Stimulated activated CD4-positive, alpha-beta T cell treated with anti-CD3 and anti-CD28 coated beads, TNF-alpha, amount 100 ng/mL, for 1 hour (primary cell): ENCODE measurements around the gene INPP5A.
"Not testable (repeated sequence)": the region's sequence is repeated elsewhere in the genome, so short reads cannot be mapped to it uniquely, and the experiment has no call there.

Source experiments
- DNase-seq, 3 donors: peaks; one replicate each; pipeline ENCODE4 v3.0.0-alpha.2; 2020; ENCODE audit warnings: low read depth in 3 of 3, low spot score in 1 of 3

INPP5A gene

GRCh38 chr10:132671228-132672154 lies 133.9 kb downstream of the INPP5A start:
- no peak for DNase-seq

GRCh38 chr10:132673746-132674145 lies 136.2 kb downstream of the INPP5A start:
- DNase-seq, result not testable (repeated sequence)

GRCh38 chr10:132674311-132674710 lies 136.7 kb downstream of the INPP5A start:
- no peak for DNase-seq

GRCh38 chr10:132675031-132675740 lies 137.6 kb downstream of the INPP5A start:
- DNase-seq, result no peak

- no peak for DNase-seq
Measured at GRCh38 chr10:132676193-132676891, 138.8 kb downstream of the INPP5A start.

- DNase-seq, result no peak
Measured at GRCh38 chr10:132677096-132677472, 139.5 kb downstream of the INPP5A start.

GRCh38 chr10:132677473-132678227 lies 140.1 kb downstream of the INPP5A start:
- no peak for DNase-seq

- DNase-seq, result no peak
Measured at GRCh38 chr10:132678436-132679216, 141.0 kb downstream of the INPP5A start.

- DNase-seq, result no peak
Measured at GRCh38 chr10:132679217-132679595, 141.6 kb downstream of the INPP5A start.

- DNase-seq, result no peak
Measured at GRCh38 chr10:132679640-132680039, 142.1 kb downstream of the INPP5A start.

- DNase-seq, result not testable (repeated sequence)
Measured at GRCh38 chr10:132680741-132681140, 143.2 kb downstream of the INPP5A start.

GRCh38 chr10:132681858-132682755 lies 144.5 kb downstream of the INPP5A start:
- DNase-seq, result no peak

- DNase-seq, result no peak
Measured at GRCh38 chr10:132684164-132684891, 146.7 kb downstream of the INPP5A start.

GRCh38 chr10:132685101-132685891 lies 147.7 kb downstream of the INPP5A start:
- DNase-seq, result no peak

- no peak for DNase-seq
Measured at GRCh38 chr10:132685921-132686680, 148.5 kb downstream of the INPP5A start.

- DNase-seq, result no peak
Measured at GRCh38 chr10:132687181-132687892, 149.8 kb downstream of the INPP5A start.
